LNCAP (cell line): ENCODE data around the gene IZUMO2.

Source experiments
- TF ChIP-seq, protein P1 (sequence below): fragments of 450-650 bp; IDR thresholded peaks from 2 replicates; pipeline ENCODE4 v1.5.1; 2017; ENCODE audit warnings: mild to moderate bottlenecking

Gene IZUMO2

DNA sequence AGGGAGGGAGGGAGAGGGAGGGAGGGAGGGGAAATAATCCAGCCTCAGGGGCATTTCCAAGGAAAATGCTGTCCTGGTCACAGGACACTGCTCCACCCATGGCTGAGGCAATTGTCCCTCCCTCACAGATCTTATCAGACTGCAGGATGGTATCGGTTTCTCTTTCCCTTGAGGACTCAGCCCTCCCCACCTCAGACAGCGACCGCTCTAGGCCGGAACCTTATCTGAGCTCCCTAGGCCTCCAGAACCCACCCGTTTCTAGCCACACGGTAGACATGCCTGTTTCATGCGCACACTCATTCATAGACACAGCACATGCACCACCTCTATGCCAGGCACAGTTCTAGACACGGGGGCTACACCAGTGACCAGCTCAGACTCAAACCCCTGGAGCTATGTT is 10.0 kb upstream of the IZUMO2 start:
- TF ChIP-seq, protein P1, sequence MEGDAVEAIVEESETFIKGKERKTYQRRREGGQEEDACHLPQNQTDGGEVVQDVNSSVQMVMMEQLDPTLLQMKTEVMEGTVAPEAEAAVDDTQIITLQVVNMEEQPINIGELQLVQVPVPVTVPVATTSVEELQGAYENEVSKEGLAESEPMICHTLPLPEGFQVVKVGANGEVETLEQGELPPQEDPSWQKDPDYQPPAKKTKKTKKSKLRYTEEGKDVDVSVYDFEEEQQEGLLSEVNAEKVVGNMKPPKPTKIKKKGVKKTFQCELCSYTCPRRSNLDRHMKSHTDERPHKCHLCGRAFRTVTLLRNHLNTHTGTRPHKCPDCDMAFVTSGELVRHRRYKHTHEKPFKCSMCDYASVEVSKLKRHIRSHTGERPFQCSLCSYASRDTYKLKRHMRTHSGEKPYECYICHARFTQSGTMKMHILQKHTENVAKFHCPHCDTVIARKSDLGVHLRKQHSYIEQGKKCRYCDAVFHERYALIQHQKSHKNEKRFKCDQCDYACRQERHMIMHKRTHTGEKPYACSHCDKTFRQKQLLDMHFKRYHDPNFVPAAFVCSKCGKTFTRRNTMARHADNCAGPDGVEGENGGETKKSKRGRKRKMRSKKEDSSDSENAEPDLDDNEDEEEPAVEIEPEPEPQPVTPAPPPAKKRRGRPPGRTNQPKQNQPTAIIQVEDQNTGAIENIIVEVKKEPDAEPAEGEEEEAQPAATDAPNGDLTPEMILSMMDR = no peak

- TF ChIP-seq, protein P1 = no peak
Measured at GRCh38 chr19:50172726-50173125, 9.6 kb upstream of the IZUMO2 start.

- TF ChIP-seq, protein P1 = no peak
Measured at GRCh38 chr19:50171752-50172151, 8.7 kb upstream of the IZUMO2 start.

GRCh38 chr19:50167314-50167721 is 4.2 kb upstream of the IZUMO2 start:
- TF ChIP-seq, protein P1 = no peak

DNA sequence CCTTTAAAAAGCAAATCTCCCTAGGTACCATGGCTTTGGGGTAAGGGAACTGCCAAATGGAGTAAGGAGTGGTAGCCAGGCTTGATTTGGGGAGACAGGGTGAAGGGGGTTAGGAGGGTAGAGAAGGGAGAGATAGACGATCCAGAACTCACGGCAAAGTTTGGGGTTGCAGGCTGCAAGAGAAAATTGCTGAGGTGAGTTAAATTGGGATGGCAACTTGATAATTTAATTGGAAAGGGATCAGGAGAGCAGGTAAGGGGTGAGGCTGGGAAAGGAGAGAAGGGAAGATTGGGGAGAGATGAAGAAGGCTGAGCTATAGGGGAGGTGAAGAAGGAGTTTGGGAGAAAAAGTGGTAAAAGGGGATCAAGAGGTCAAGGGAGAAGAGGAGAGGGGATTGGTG is 4.0 kb downstream of the IZUMO2 start:
- TF ChIP-seq, protein P1 = no peak

GRCh38 chr19:50158577-50158976 is 4.5 kb downstream of the IZUMO2 start:
- TF ChIP-seq, protein P1 = no peak

- TF ChIP-seq, protein P1 = no peak
Measured at GRCh38 chr19:50155520-50156109, 7.5 kb downstream of the IZUMO2 start.

DNA sequence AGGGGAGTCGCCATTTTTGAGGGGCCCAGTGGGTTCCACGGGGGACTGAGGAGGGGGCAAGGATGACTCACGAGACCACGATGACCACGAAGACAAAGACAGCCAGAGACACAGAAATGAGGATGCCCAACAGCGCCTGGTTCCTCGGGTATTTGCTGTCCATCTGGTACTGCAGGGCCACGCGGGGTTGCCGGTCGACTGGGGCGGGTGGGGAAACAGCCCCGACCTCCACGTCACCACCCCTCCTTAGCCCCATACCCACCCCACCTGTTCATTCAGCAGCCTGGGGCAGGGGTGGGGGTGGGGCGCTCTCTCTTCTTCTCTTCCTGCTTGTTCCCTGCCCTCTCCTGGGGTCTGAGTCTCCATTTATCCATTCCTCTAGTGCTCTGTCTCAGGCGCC is 8.6 kb downstream of the IZUMO2 start:
- TF ChIP-seq, protein P1 = no peak
